ENCODE measurements around the gene ADRA2B. TPM values are rescaled to one million over a fixed set of nuclear protein-coding genes. Genes with fewer than 3 reads are reported as not detected.

ADRA2B gene
- total and polyA plus RNA-seq, 8 donors: 0.04 to 1.5 (median 0.34) TPM

DNA sequence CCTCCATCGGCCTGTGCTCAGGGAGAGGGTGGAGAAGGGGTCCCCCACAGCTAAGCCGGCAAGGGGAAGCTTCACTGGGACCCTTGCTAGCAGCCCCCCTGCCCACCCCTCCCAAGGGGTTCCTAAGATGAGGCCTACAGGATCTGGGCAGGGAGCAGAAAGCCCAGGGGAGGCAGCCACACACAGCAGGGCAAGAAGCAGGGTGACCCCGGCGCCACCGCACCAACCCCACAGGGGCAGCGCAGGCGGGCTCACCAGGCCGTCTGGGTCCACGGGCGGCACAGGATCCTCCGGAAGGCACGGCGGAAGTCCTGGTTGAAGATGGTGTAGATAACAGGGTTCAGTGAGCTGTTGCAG is 1.8 kb downstream of the ADRA2B start:
- intact Hi-C loops (cut with DNase I): no loop called here
- Histone ChIP-seq H3K36me3 (no peaks in the 10 kb centered on the region), H3K27me3 (no peaks in the 10 kb centered on the region), H3K4me3 (no peak overlapping the region), H3K4me1 (peaks cover 0 to 5% (median 4%) of the 10 kb centered on the region in 3 donors), H3K9me3 (no peaks in the 10 kb centered on the region), H3K27ac (no peak overlapping the region)
- no peak for ATAC-seq
- WGBS, 2 donors: 87 to 91% methylated on average over 10 to 13 of the region's 13 CpGs
- TF ChIP-seq, protein P1, sequence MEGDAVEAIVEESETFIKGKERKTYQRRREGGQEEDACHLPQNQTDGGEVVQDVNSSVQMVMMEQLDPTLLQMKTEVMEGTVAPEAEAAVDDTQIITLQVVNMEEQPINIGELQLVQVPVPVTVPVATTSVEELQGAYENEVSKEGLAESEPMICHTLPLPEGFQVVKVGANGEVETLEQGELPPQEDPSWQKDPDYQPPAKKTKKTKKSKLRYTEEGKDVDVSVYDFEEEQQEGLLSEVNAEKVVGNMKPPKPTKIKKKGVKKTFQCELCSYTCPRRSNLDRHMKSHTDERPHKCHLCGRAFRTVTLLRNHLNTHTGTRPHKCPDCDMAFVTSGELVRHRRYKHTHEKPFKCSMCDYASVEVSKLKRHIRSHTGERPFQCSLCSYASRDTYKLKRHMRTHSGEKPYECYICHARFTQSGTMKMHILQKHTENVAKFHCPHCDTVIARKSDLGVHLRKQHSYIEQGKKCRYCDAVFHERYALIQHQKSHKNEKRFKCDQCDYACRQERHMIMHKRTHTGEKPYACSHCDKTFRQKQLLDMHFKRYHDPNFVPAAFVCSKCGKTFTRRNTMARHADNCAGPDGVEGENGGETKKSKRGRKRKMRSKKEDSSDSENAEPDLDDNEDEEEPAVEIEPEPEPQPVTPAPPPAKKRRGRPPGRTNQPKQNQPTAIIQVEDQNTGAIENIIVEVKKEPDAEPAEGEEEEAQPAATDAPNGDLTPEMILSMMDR (IDR thresholded peaks at IDR 0.05): no peak
- no peak for FAIRE-seq
- peak in 3 of 6 donors; percentile 17 to 63 (median 55) for DNase-seq

DNA sequence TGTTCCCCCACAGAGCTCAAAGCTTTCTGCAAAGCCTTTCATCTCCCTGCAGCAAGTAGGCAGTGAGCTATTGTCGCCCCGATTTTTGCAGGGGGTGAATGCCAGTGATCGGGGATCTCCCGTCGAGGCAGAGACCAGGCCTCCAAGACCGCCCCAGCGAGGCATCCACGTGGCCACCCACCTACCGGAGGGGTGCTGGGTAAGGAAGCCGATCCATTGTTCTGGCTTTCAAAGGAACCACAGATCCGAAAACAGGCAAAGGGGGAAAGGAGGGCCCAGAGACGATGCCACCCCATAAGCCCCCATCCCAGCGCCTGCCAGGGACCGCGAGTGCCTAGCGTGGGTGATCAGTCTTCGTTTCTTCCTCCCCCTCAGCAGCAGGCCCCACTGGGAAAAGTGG is 2.4 kb downstream of the ADRA2B start:
- 87 to 94% methylated on average over 17 of the region's 17 CpGs for WGBS, 2 donors

DNA sequence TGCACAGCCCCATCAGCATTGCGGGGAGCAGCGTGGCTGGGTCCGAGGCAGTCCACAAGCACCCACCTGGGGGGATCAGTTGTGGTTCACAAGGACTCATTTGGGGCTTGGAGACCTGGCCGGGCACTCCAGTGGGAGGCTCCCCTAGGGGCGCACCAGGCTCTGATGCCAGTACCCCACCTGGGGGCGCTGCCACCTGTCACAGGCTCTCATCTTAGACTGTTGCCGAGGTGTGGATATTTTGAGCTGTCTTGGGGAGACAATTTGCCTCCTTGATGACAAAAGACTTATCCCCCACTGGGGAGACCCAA is 3.0 kb downstream of the ADRA2B start:
- DNase-seq (peak in 3 of 6 donors; percentile 11 to 48 (median 47)), FAIRE-seq (no peak), ATAC-seq (no peak)
- no peak overlapping the region for H3K27ac ChIP-seq
- H3K36me3 ChIP-seq: no peaks in the 10 kb centered on the region
- no peaks in the 10 kb centered on the region for H3K27me3 ChIP-seq
- TF ChIP-seq, protein P1 (IDR thresholded peaks at IDR 0.05): no peak
- intact Hi-C loops (cut with DNase I): no loop called here
- WGBS, 2 donors: 85 to 86% methylated on average over 7 of the region's 7 CpGs
- H3K4me1 ChIP-seq: peaks cover 0 to 5% (median 4%) of the 10 kb centered on the region in 3 donors
- no peaks in the 10 kb centered on the region for H3K9me3 ChIP-seq
- H3K4me3 ChIP-seq: no peak overlapping the region

More for the DNA sequence above, 2.4 kb downstream of the ADRA2B start:
- no peak for ATAC-seq
- Histone ChIP-seq H3K27ac (no peak overlapping the region), H3K36me3 (no peaks in the 10 kb centered on the region), H3K27me3 (no peaks in the 10 kb centered on the region), H3K4me1 (peaks cover 0 to 5% (median 4%) of the 10 kb centered on the region in 3 donors), H3K9me3 (no peaks in the 10 kb centered on the region), H3K4me3 (no peak overlapping the region)
- TF ChIP-seq, protein P1 (IDR thresholded peaks at IDR 0.05): no peak
- peak in 1 of 6 donors; percentile 24 for DNase-seq
- FAIRE-seq: no peak
- intact Hi-C loops (cut with DNase I): no loop called here

DNA sequence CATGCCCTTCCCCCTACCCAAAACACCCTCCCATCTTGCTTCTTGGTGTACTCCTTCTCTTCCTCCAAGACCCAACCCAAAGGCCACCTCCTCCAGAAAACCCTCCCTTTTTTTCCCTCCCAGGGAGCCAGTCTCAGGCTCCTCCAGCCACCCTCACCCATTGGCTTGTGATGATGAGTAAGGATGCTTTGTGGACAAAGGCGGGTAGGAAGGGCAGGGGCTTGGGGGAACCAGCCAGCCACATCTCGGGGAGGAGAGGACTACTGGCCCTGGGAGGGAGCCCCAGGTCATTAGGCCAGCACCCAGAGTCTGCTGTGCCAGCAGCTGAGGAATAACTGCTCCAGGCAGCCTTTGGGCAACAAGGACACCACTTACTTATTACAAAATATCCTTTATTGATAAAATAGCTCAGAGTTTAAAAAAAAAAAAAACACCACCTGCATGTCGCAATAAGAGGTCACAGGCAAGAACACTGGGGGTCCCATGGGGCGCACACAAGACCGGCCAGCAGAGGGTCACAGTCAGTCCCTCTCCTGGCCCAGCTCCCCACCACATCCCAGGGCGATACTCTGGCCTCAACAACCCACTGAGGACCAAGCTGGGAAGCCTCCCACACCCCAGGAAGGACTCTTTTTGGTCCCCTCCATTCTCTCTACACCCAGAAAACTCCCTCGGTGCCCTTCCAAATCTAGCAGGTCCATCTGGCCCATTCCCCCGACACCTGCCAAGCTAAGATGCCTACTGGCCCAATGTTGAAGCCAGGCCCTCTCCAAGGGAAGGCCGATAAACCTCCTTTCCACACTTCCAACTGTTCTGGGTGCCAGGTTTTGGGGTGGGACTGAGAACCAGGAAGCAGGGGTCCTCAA is 3.6 kb downstream of the ADRA2B start:
- peaks cover 0 to 5% (median 4%) of the 10 kb centered on the region in 3 donors for H3K4me1 ChIP-seq
- DNase-seq (peak in 1 of 6 donors; percentile 21), ATAC-seq (no peak), FAIRE-seq (no peak)
- TF ChIP-seq, protein P1 (IDR thresholded peaks at IDR 0.05): no peak
- H3K27ac ChIP-seq: no peak overlapping the region
- no peaks in the 10 kb centered on the region for H3K27me3 ChIP-seq
- no peaks in the 10 kb centered on the region for H3K36me3 ChIP-seq
- H3K9me3 ChIP-seq: no peaks in the 10 kb centered on the region
- WGBS, 2 donors: 81 to 89% methylated on average over 9 of the region's 9 CpGs
- intact Hi-C loops (cut with DNase I): no loop called here
- no peak overlapping the region for H3K4me3 ChIP-seq

All from pancreas (tissue), 10 donors.